ENCODE results near the gene HSF4. TPM values are rescaled to one million over a fixed set of nuclear protein-coding genes. Genes with fewer than 3 reads are reported as not detected.
A peak's percentile ranks its signal among the peaks of the same experiment; 100 is the strongest.

Gene HSF4
- total RNA-seq, 1 donor from 2014 or later = 33.4 TPM

GRCh38 chr16:67215706-67216105 is 51.2 kb downstream of the HSF4 start:
- H3K27me3 Mint-ChIP-seq (ENCODE audit: low read depth) = no peaks in the 10 kb centered on the region
- H3K9me3 Mint-ChIP-seq = no peaks in the 10 kb centered on the region
- H3K27ac Mint-ChIP-seq = peak overlapping the region; percentile 17
- intact Hi-C loops (cut with micrococcal nuclease) = no loop called here
- DNase-seq (ENCODE audit: low spot score) = no peak
- no peak overlapping the region for H3K4me3 Mint-ChIP-seq (ENCODE audit: low read depth)
- no peaks in the 10 kb centered on the region for H3K36me3 Mint-ChIP-seq (ENCODE audit: low read depth)
- H3K4me1 Mint-ChIP-seq (ENCODE audit: low read depth) = no peaks in the 10 kb centered on the region

GRCh38 chr16:67216612-67217490 is 52.3 kb downstream of the HSF4 start:
- intact Hi-C loops (cut with micrococcal nuclease) = no loop called here
- H3K4me1 Mint-ChIP-seq (ENCODE audit: low read depth) = no peaks in the 10 kb centered on the region
- no peak for DNase-seq (ENCODE audit: low spot score)
- no peaks in the 10 kb centered on the region for H3K9me3 Mint-ChIP-seq
- H3K36me3 Mint-ChIP-seq (ENCODE audit: low read depth) = no peaks in the 10 kb centered on the region
- no peaks in the 10 kb centered on the region for H3K27me3 Mint-ChIP-seq (ENCODE audit: low read depth)
- no peak overlapping the region for H3K27ac Mint-ChIP-seq
- no peak overlapping the region for H3K4me3 Mint-ChIP-seq (ENCODE audit: low read depth)

Other genes starting within 250 kb of the HSF4 start
- not detected in 2 replicates for gene CDH16, start 245.9 kb upstream of the HSF4 start, total RNA-seq
- 1.2 and 1.8 TPM in 2 replicates for gene RRAD, start 239.2 kb upstream of the HSF4 start, total RNA-seq
- gene CIAO2B, start 230.3 kb upstream of the HSF4 start, total RNA-seq = 161 and 165 TPM in 2 replicates
- 35.3 and 36.8 TPM in 2 replicates for gene CES2, start 229.2 kb upstream of the HSF4 start, total RNA-seq
- gene CES3, start 203.5 kb upstream of the HSF4 start, total RNA-seq = 9.4 and 10.6 TPM in 2 replicates
- 29.8 and 30.1 TPM in 2 replicates for gene CES4A, start 176.2 kb upstream of the HSF4 start, total RNA-seq
- gene CBFB, start 135.6 kb upstream of the HSF4 start, total RNA-seq = 156 and 159 TPM in 2 replicates
- 17.4 and 17.8 TPM in 2 replicates for gene PHAF1, start 54.8 kb upstream of the HSF4 start, total RNA-seq
- 5.0 and 5.1 TPM in 2 replicates for gene B3GNT9, start 13.7 kb upstream of the HSF4 start, total RNA-seq
- gene TRADD, start 4.8 kb upstream of the HSF4 start, total RNA-seq = 35.0 and 38.3 TPM in 2 replicates
- 26.4 and 26.7 TPM in 2 replicates for gene FBXL8, start 4.8 kb upstream of the HSF4 start, total RNA-seq
- gene NOL3, start 5.8 kb downstream of the HSF4 start, total RNA-seq = 27.3 and 30.1 TPM in 2 replicates
- gene MATCAP1, start 19.2 kb downstream of the HSF4 start, total RNA-seq = 57.1 and 59.5 TPM in 2 replicates
- gene EXOC3L1, start 25.4 kb downstream of the HSF4 start, total RNA-seq = 0.14 TPM in 1 of 2 replicates, not detected in the other
- gene E2F4, start 27.4 kb downstream of the HSF4 start, total RNA-seq = 132 and 139 TPM in 2 replicates
- gene ELMO3, start 34.4 kb downstream of the HSF4 start, total RNA-seq = 6.8 and 7.1 TPM in 2 replicates
- 53.8 and 55.4 TPM in 2 replicates for gene TMEM208, start 62.4 kb downstream of the HSF4 start, total RNA-seq
- gene FHOD1, start 82.7 kb downstream of the HSF4 start, total RNA-seq = 134 and 141 TPM in 2 replicates
- gene SLC9A5, start 84.2 kb downstream of the HSF4 start, total RNA-seq = 5.1 and 6.4 TPM in 2 replicates
- gene PLEKHG4, start 114.8 kb downstream of the HSF4 start, total RNA-seq = 30.4 and 33.4 TPM in 2 replicates
- gene KCTD19, start 162.0 kb downstream of the HSF4 start, total RNA-seq = 0.87 and 1.2 TPM in 2 replicates
- 0.60 and 0.89 TPM in 2 replicates for gene LRRC36, start 162.1 kb downstream of the HSF4 start, total RNA-seq
- not detected in 2 replicates for gene TPPP3, start 228.8 kb downstream of the HSF4 start, total RNA-seq